ENCODE results near the gene RPS6KC1.
"Not testable (repeated sequence)": the region's sequence is repeated elsewhere in the genome, so short reads cannot be mapped to it uniquely, and the experiment has no call there.

RPS6KC1 gene

DNA sequence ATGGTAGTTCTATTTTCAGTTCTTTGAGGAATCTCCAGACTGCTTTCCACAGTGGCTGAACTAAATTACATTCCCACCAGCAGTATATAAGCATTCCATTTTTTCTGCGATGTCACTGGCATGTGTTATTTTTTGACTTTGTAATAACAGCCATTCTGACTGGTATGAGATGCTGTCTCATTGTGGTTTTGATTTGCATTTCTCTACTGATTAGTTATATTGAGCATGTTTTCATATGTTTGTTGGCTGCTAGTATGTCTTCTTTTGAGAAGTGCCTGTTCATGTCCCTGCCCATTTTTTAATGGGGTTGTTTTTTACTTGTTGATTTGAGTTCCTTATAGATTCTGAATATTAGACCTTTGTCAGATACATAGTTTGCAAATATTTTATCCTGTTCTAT lies 87.9 kb downstream of the RPS6KC1 start:
- TF ChIP-seq, protein P1, sequence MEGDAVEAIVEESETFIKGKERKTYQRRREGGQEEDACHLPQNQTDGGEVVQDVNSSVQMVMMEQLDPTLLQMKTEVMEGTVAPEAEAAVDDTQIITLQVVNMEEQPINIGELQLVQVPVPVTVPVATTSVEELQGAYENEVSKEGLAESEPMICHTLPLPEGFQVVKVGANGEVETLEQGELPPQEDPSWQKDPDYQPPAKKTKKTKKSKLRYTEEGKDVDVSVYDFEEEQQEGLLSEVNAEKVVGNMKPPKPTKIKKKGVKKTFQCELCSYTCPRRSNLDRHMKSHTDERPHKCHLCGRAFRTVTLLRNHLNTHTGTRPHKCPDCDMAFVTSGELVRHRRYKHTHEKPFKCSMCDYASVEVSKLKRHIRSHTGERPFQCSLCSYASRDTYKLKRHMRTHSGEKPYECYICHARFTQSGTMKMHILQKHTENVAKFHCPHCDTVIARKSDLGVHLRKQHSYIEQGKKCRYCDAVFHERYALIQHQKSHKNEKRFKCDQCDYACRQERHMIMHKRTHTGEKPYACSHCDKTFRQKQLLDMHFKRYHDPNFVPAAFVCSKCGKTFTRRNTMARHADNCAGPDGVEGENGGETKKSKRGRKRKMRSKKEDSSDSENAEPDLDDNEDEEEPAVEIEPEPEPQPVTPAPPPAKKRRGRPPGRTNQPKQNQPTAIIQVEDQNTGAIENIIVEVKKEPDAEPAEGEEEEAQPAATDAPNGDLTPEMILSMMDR (conservative IDR thresholded peaks at IDR 0.05) = no peak
- H3K27ac ChIP-seq = no peak overlapping the region

DNA sequence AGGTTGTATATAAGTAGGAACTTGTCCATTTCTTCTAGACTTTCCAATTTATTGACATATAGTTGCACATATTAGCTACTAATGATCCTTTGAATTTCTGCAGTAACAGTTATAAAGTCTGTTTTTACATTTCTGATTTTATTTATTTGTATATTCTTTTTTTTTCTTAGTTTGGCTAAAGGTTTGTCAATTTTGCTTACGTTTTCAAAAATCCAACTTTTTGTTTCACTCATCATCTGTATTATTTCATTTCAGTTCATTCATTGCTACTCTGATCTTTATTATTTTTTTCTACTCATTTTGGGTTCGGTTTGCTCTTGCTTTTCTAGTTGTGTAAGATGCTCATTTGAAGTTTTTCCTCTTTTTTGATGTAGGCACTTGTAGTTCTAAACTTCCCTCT lies 97.9 kb downstream of the RPS6KC1 start:
- H3K27ac ChIP-seq = no peak overlapping the region
- TF ChIP-seq, protein P1 (conservative IDR thresholded peaks at IDR 0.05) = no peak

DNA sequence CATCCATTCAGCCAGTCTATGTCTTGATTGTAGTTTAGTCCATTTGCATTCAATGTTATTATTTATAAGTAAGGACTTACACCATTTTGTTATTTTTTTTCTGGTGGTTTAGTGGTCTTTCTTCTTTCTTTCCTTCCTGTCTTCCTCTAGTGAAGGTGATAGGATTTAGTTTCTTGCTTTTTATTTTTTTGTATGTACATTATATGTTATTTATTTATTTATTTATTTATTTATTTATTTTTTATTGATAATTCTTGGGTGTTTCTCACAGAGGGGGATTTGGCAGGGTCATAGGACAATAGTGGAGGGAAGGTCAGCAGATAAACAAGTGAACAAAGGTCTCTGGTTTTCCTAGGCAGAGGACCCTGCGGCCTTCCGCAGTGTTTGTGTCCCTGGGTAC lies 99.0 kb downstream of the RPS6KC1 start:
- H3K27ac ChIP-seq = not testable (repeated sequence)

DNA sequence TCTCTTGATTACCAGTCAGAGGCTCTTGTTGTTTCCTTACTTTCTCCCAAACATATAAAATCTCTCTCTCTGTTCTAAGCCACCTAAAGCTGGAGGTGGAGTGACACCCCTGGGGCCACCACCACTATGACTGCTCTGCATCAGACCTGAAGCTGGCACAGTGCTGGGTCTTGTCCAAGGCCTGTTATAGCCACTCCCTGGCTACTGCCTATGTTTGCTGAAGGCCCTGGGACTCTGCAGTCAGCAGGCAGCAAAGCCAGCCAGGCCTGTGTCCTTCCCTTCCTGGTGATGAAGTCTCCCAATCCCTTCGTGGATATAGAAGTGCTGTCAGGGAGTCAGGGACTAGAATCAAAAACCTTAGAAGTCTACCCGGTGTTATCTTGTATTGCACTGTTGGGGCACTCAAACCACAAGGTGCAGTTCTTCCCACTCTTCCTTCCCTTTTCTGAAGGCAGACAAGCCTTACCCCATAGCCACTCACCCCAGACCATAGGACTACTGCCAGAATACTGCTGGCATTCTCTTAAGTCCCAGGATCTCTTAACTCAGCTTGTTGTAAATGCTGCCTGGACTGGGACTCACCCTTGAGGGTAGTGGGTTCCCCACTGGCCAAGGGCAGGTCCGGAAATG lies 103.1 kb downstream of the RPS6KC1 start:
- H3K27ac ChIP-seq = no peak overlapping the region
- TF ChIP-seq, protein P1 (conservative IDR thresholded peaks at IDR 0.05) = no peak

DNA sequence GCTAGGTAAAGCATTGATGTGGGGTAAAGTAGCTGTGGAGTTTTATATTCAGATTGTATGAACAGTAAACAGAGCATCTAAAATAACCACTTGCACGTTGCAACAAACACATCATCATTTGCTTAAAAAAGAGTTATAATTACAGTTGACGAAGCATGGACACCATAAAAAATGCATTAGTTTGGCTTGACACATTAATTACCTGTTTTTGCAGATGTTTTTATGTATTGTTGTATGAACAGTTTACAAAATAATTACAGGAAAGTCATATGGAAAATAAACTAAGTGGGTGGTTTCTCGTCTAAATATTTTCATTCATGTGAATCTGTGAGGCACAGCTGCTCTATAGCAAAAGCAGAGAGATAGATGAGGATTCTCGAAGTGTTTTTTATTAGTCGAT lies 108.3 kb downstream of the RPS6KC1 start:
- TF ChIP-seq, protein P1 (conservative IDR thresholded peaks at IDR 0.05) = no peak
- no peak overlapping the region for H3K27ac ChIP-seq

DNA sequence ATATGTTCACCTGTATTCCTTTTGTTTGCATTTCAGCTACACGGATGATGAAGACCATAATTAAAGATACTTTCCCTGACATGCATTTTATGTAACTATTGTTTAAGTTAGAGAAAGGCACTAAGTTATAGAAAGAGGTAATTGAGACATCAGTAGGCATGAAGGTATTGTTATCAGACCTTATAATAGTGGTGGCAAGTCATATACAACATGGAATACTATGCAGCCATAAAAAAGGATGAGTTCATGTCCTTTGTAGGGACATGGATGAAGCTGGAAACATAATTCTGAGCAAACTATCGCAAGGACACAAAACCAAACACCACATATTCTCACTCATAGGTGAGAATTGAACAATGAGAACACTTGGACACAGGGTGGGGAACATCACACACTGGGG lies 109.4 kb downstream of the RPS6KC1 start:
- not testable (repeated sequence) for H3K27ac ChIP-seq

DNA sequence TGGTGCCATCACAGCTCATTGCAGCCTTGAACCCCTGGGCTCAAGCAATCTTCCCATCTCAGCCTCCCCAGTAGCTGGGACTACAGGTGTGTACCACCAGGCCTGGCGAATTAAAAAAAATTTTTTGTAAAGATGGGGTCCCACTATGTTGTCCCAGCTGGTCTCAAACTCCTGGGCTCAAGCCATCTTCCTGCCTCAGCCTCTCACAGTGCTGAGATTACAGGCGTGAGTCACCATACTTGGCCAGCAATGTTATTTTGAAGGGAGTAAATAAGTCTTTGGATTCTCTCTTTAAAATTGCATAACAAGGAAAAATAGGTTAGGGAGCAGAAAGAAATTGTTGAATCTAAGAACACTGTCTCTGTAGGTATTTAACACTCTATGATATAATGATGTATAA lies 111.3 kb downstream of the RPS6KC1 start:
- TF ChIP-seq, protein P1 (conservative IDR thresholded peaks at IDR 0.05) = no peak
- H3K27ac ChIP-seq = no peak overlapping the region

DNA sequence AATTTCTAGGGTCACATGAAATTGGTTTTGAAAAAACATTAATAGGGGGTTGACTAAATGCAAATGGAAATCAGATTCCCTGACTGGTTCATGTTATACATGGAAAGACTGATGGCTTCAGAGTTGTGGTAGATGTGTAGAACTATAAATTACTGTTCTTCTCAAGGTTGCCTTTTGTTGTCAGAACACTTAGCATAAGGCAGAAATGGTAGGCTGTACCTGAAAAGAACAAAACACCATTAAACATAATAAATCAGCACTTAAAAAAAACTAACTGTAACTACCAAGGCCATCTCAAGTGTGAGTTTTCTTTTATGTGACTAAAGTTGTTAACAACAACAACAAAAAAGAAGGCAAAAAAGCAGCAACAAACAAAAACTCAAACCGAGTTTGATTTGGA lies 111.8 kb downstream of the RPS6KC1 start:
- TF ChIP-seq, protein P1 (conservative IDR thresholded peaks at IDR 0.05) = no peak
- H3K27ac ChIP-seq = no peak overlapping the region

DNA sequence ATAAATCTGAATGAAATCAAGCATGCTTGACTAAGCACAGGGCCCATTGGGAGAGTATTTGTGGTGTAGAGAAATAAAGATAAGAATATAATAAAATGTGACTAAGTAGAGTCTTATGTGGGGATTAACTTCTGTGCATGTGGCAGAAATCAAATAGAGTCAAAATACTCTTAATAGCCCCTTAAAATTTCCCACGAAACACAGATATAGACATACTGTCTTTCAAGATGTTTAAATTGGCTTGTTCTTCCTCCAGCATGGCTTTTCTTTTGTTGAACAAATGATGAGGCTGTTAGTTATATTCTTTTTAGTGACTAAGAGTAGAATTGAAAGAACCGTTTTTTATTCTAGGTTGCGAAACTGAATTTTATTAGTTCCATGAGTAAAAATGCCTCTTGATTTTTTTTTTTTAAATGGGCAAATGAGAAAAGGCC lies 112.3 kb downstream of the RPS6KC1 start:
- H3K27ac ChIP-seq = no peak overlapping the region
- TF ChIP-seq, protein P1 (conservative IDR thresholded peaks at IDR 0.05) = no peak
